ENCODE results near the gene EMID1. TPM values are rescaled to one million over a fixed set of nuclear protein-coding genes. Genes with fewer than 3 reads are reported as not detected.

EMID1 gene
- total RNA-seq, 1 experiment from 2014 or later, result 6.1 TPM

- Mint-ChIP-seq H3K27ac (peak overlapping the region; percentile 63), H3K4me3 (no peak overlapping the region), H3K27me3 (ENCODE audit: low read depth) (no peaks in the 10 kb centered on the region), H3K9me3 (no peaks in the 10 kb centered on the region), H3K4me1 (no peaks in the 10 kb centered on the region), H3K36me3 (peaks cover 3% of the 10 kb centered on the region; the same call in 1 of the 2 replicates)
- POLR2A ChIA-PET, result no interaction called here
- TF ChIP-seq ETV6 (CRISPR knock-in tag; IDR thresholded peaks at IDR 0.05), result no peak
- no peak for TF ChIP-seq NR1H2 (CRISPR knock-in tag; IDR thresholded peaks at IDR 0.05)
- TF ChIP-seq GABPB1 (CRISPR knock-in tag; IDR thresholded peaks at IDR 0.05), result no peak
- no peak for TF ChIP-seq ELF4 (CRISPR knock-in tag; IDR thresholded peaks at IDR 0.05; ENCODE audit: low read depth)
- no peak for TF ChIP-seq ZNF219 (CRISPR knock-in tag; IDR thresholded peaks at IDR 0.05; ENCODE audit: borderline replicate concordance)
- no peak for TF ChIP-seq ZNF138 (CRISPR knock-in tag; conservative IDR thresholded peaks at IDR 0.05)
- TF ChIP-seq NR2C2 (CRISPR knock-in tag; IDR thresholded peaks at IDR 0.05), result no peak
- no peak for TF ChIP-seq KAT7 (CRISPR knock-in tag; IDR thresholded peaks at IDR 0.05; ENCODE audit: borderline replicate concordance)
- no peak for TF ChIP-seq E2F1 (CRISPR knock-in tag; IDR thresholded peaks at IDR 0.05)
- no peak for TF ChIP-seq EMX1 (CRISPR knock-in tag; IDR thresholded peaks at IDR 0.05)
- no peak for TF ChIP-seq JAZF1 (CRISPR knock-in tag; IDR thresholded peaks at IDR 0.05)
- TF ChIP-seq MAX (CRISPR knock-in tag; IDR thresholded peaks at IDR 0.05), result no peak
- TF ChIP-seq SMAD4 (CRISPR knock-in tag; IDR thresholded peaks at IDR 0.05), result no peak
- TF ChIP-seq, protein P1, sequence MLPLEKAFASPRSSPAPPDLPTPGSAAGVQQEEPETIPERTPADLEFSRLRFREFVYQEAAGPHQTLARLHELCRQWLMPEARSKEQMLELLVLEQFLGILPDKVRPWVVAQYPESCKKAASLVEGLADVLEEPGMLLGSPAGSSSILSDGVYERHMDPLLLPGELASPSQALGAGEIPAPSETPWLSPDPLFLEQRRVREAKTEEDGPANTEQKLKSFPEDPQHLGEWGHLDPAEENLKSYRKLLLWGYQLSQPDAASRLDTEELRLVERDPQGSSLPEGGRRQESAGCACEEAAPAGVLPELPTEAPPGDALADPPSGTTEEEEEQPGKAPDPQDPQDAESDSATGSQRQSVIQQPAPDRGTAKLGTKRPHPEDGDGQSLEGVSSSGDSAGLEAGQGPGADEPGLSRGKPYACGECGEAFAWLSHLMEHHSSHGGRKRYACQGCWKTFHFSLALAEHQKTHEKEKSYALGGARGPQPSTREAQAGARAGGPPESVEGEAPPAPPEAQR (CRISPR knock-in tag; IDR thresholded peaks at IDR 0.05), result no peak
- TF ChIP-seq, protein P2, sequence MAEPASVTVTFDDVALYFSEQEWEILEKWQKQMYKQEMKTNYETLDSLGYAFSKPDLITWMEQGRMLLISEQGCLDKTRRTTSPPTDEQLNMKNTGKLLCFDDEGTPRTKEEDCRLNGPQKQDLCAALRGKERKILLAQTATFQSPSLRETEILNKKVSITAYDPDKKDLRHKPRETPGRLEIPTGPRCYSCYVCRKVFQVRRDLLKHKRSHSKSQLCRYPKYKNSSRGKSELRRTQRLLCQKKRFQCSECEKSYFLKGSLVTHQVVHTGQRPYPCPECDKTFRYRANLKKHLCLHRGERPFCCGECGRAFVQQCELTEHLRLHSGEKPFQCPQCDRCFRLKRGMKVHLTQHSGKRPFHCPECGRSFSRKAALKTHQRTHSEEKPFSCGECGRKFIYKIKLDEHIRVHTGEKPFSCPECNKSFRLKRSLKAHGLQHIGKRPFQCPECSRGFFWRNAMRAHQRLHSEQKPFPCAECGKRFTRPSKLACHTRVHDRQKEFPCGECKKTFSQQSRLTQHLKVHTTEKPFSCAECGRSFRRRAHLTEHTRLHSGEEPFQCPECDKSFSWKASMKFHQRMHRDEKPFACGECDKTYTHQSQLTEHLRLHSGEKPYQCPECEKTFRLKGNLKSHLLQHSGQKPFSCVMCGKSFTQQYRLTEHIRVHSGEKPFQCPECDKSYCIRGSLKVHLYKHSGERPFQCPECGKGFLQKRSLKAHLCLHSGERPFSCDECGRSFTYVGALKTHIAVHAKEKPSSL (CRISPR knock-in tag; conservative IDR thresholded peaks at IDR 0.05), result no peak
- TF ChIP-seq ZBTB21 (CRISPR knock-in tag; IDR thresholded peaks at IDR 0.05; ENCODE audit: borderline replicate concordance), result no peak
- TF ChIP-seq HMGA2 (CRISPR knock-in tag; IDR thresholded peaks at IDR 0.05), result no peak
- TF ChIP-seq E2F4 (CRISPR knock-in tag; IDR thresholded peaks at IDR 0.05; ENCODE audit: borderline replicate concordance, low read depth), result no peak
- TF ChIP-seq CTCF (IDR thresholded peaks at IDR 0.05), result no peak
- TF ChIP-seq CREB1 (CRISPR knock-in tag; IDR thresholded peaks at IDR 0.05), result no peak
- no peak for ATAC-seq
- DNase-seq (ENCODE audit: low spot score), result no peak
- CTCF ChIA-PET, result interaction anchor here (0.8 to 9.0 kb wide), 3 partner anchors 15 to 106 kb away, joined by 3 to 52 read pairs (median 7); partner anchors contain the start of gene EMID1
Measured at GRCh38 chr22:29260601-29261315, 55.1 kb downstream of the EMID1 start.

Data from WTC11 (cell line).